GM18505 (cell line): Measurements from ENCODE around the gene MYCBP2.

Source experiments
- ATAC-seq: cut with Tn5 transposase; IDR thresholded peaks from one replicate; pipeline ENCODE4 v1.9.1; 2021; ENCODE audit not compliant: unreplicated experiment
- POLR2A ChIP-seq: IDR thresholded peaks from 4 replicates; pipeline ENCODE4 v1.6.1; 2011; ENCODE audit warnings: borderline replicate concordance; ENCODE audit not compliant: insufficient read depth, insufficient read length; ENCODE audit errors: extremely low read depth

Gene MYCBP2

GRCh38 chr13:77113496-77113895 is 213.4 kb downstream of the MYCBP2 start:
- no peak for TF ChIP-seq POLR2A
- ATAC-seq, result no peak

GRCh38 chr13:77105051-77105450 is 221.8 kb downstream of the MYCBP2 start:
- no peak for ATAC-seq
- no peak for TF ChIP-seq POLR2A

DNA sequence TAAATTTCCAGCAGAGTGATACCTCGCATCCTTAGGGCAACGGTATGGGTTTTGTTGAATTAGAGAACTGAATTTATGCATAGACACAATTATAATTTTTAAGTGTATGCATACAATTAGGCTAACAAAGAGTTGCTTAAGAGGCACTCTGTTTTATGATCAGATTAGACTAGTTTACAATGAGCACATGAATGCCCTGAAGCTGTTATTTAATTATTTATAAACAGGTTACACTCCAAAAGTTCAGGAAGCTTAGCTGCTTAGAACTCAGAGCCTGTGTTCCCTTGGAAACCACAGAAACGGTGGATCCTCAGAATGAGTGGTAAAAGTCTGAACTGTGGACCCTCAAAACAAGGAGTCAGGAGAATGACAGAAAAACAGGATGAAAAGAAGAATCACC is 227.5 kb downstream of the MYCBP2 start:
- no peak for ATAC-seq
- TF ChIP-seq POLR2A, result no peak

DNA sequence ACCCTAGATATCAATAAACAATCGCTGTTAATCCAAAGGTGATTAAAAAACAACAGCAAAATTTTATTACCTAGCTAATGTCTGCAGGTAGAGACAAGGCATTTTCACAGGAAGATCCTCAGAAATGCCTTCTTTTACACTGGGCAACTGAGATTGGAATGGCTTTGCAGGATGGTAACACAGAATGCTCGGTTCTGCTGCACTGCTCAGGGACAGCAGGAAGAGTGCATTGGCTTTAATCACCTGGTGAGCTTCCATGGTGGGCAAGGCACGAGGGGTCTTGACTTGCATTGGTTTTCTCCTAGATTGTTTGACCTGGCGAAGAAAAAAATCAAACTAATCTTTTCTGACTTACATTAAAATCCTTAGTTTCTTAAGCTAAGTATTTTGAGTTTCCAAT is 231.6 kb downstream of the MYCBP2 start:
- no peak for ATAC-seq
- TF ChIP-seq POLR2A, result no peak

DNA sequence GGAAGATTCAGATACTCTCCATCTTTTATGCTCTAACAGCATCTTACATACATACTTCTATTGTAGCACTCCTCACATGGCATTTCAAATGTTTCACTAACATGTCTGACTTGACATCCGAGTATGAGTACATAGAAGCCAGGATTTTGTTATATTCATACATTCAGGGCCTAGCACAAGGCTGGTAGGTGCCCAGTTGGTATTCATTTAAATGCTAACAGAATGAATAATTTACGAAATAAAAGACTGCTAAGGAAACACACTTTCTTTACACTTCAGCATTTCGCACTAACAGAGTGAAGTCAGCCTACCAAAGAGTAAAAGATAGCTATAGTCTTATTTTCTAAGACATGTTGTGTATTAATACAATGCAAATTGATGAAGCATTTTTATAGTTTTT is 232.1 kb downstream of the MYCBP2 start:
- no peak for ATAC-seq
- TF ChIP-seq POLR2A, result no peak

GRCh38 chr13:77093735-77094134 is 233.2 kb downstream of the MYCBP2 start:
- ATAC-seq, result no peak
- no peak for TF ChIP-seq POLR2A

- ATAC-seq, result no peak
- TF ChIP-seq POLR2A, result no peak
These were observed 242.1 kb downstream of the MYCBP2 start for GRCh38 chr13:77084755-77085154.

GRCh38 chr13:77079902-77080413 is 246.9 kb downstream of the MYCBP2 start:
- no peak for TF ChIP-seq POLR2A
- ATAC-seq, result no peak

- TF ChIP-seq POLR2A, result no peak
- no peak for ATAC-seq
These were observed 259.4 kb downstream of the MYCBP2 start for GRCh38 chr13:77067519-77067918.

DNA sequence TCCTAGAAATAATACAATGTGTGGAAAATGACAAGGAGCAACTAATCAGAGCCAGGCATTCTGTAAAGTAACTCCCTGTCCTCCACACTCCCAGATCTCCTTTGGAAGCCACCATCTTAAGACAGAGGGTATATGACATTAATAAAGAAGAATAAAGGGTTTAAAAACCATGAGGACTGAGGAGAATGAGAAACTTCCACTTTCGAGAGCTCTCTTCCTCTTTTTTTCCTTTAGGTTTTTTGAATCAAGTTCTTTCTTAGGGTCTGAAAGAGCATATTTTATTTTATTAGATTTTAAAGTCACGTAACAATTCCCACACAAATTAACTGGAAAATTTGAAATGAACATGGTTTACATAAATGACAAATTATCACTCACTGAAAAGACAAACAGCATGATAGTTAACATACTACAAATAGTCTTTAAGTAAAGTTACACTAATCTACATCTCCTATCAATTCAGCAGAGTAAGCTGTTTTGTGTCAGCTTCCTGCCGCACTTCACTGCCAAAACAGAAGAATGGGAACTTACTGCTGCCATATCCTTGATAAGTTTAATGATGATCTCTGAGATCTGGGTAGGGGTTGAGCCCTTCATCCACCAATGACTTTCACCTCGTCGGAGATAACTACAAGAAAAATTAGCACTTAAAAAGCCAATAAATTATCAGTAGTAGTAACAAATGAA is 261.3 kb downstream of the MYCBP2 start:
- ATAC-seq, result no peak
- no peak for TF ChIP-seq POLR2A

DNA sequence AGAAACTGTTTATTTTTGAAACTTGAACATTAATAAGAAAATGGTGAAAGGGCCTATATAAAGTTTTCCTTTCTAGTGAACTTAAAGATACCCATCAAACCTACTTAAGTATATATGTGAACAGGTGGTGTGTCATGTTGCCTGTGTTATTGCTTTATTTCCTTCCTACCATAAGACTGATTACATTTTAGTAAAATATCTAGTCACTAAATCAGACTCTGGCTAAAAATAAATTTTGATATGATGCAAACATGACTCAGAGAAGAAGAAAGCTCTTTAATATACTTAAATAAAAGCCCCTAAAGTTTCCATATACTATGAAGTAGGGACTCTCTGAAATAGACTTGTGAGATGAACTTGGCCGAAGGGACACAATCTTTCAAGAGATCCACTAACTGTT is 264.8 kb downstream of the MYCBP2 start:
- TF ChIP-seq POLR2A, result no peak
- no peak for ATAC-seq

- no peak for TF ChIP-seq POLR2A
- ATAC-seq, result no peak
These were observed 265.5 kb downstream of the MYCBP2 start for GRCh38 chr13:77061362-77061761.

DNA sequence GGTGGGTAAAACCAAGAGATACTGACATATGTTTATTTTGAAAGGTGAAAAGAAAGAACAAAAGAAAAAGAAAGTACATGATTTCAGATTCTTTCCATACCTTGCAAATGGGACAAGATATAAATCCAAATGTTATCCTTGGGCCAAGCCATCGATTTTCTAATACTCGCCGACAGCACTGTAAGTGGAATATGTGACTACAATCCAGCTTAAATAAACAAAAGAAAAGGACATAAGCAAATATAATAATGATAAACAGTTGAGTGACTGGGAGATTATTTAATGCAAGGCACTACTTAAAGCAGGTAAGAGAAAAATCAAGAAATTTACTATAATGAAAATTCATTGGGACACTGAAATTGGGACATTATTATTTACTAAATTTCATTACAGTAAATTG is 270.0 kb downstream of the MYCBP2 start:
- TF ChIP-seq POLR2A, result no peak
- no peak for ATAC-seq

DNA sequence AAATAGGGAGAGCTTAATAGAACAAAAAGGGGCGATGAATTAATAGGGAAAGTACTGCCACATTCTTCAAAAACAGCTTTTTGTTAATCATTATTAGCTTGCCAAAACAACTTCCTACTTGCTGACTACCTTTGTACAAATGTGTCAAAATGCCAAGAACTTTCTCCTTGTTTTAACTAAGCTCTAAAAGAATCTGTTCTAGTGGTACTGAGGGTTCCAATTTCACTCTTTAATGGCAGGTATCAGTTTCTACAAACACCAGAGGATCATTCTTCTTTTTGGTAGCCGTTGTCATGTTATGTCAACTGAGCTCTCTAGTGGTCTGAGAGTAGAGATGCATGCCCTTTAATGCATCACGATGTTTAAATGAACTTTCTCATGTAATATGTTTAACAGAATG is 270.5 kb downstream of the MYCBP2 start:
- TF ChIP-seq POLR2A, result no peak
- no peak for ATAC-seq

DNA sequence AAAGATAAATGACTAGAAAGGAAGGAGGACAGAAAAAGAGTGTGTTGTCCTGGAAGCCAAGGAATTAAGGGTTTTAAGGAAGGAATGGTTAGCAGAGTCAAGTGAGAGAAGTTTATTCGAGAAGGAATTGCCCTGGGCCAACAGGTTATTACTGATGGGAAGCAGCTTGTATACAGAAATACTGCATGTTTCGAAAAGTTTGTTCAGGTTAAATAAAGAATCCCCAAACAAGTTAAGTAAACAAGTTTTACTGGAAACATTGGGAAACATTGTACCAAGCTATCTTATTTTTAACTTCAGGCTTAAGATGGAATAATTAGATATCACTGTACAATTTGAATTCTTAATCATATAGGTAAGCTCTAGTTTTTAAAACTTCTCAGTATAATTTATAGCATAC is 271.7 kb downstream of the MYCBP2 start:
- no peak for ATAC-seq
- no peak for TF ChIP-seq POLR2A
